Thoracic aorta (tissue), 2 donors: ENCODE results near the gene KRTAP10-5. TPM values are rescaled to one million over a fixed set of nuclear protein-coding genes. Genes with fewer than 3 reads are reported as not detected.

Source experiments
- ATAC-seq: fragments of 150-250 bp; one replicate; pipeline ENCODE4 v1.8.0; 2017; ENCODE audit warnings: low read depth; ENCODE audit not compliant: insufficient number of reproducible peaks, low FRiP score
- DNase-seq: peaks from one replicate; pipeline ENCODE4 v3.0.0-alpha.2; 2020; ENCODE audit warnings: low spot score
- H3K27ac ChIP-seq, 2 donors: fragments of 200-600 bp; sonication (generic); 1 replicate in 1 of 2; 2 replicates in 1 of 2; pipeline ENCODE4 v1.5.1; 2016; ENCODE audit warnings: mild to moderate bottlenecking in 2 of 2, moderate library complexity in 2 of 2
- H3K27me3 ChIP-seq: fragments of 200-600 bp; sonication (generic); replicated peaks from 2 replicates; pipeline ENCODE4 v1.6.0; 2016; ENCODE audit warnings: mild to moderate bottlenecking; ENCODE audit not compliant: insufficient read depth
- H3K36me3 ChIP-seq: fragments of 200-600 bp; sonication (generic); one replicate; pipeline ENCODE4 v1.5.1; 2016
- H3K4me1 ChIP-seq, 2 donors: fragments of 200-600 bp; sonication (generic); 1 replicate in 1 of 2; 2 replicates in 1 of 2; pipeline versions ENCODE4 v1.5.1 to v1.6.0; 2016; ENCODE audit warnings: low read depth in 2 of 2, mild to moderate bottlenecking in 1 of 2; ENCODE audit not compliant: control insufficient read depth in 1 of 2
- H3K4me3 ChIP-seq: fragments of 200-600 bp; sonication (generic); 2 replicates; pipeline ENCODE4 v1.5.1; 2016; ENCODE audit warnings: mild to moderate bottlenecking
- H3K9me3 ChIP-seq: fragments of 200-600 bp; sonication (generic); 2 replicates; pipeline ENCODE4 v1.5.1; 2016
- CTCF ChIP-seq: fragments of 200-600 bp; sonication (generic); IDR thresholded peaks from one replicate; pipeline ENCODE4 v1.5.1; 2019; ENCODE audit warnings: antibody characterized with exemption
- total RNA-seq, 2 donors: library from RNA; depleted of rRNA; stranded (reverse); fragments of >200 nt; gene quantifications; one replicate each; pipeline versions ENCODE4 v1.1.0 to v1.2.3, GENCODE V29; 2016

Gene KRTAP10-5
- total RNA-seq, 2 donors from 2014 or later, result not detected

GRCh38 chr21:44569861-44570517, 10.4 kb downstream of the KRTAP10-5 start:
- H3K36me3 ChIP-seq, result no peaks in the 10 kb centered on the region
- H3K27ac ChIP-seq, result no peak overlapping the region
- no peak for TF ChIP-seq CTCF
- no peaks in the 10 kb centered on the region for H3K9me3 ChIP-seq
- H3K27me3 ChIP-seq, result no peaks in the 10 kb centered on the region
- H3K4me1 ChIP-seq, result no peaks in the 10 kb centered on the region
- DNase-seq (no peak), ATAC-seq (no peak)
- H3K4me3 ChIP-seq, result no peak overlapping the region

DNA sequence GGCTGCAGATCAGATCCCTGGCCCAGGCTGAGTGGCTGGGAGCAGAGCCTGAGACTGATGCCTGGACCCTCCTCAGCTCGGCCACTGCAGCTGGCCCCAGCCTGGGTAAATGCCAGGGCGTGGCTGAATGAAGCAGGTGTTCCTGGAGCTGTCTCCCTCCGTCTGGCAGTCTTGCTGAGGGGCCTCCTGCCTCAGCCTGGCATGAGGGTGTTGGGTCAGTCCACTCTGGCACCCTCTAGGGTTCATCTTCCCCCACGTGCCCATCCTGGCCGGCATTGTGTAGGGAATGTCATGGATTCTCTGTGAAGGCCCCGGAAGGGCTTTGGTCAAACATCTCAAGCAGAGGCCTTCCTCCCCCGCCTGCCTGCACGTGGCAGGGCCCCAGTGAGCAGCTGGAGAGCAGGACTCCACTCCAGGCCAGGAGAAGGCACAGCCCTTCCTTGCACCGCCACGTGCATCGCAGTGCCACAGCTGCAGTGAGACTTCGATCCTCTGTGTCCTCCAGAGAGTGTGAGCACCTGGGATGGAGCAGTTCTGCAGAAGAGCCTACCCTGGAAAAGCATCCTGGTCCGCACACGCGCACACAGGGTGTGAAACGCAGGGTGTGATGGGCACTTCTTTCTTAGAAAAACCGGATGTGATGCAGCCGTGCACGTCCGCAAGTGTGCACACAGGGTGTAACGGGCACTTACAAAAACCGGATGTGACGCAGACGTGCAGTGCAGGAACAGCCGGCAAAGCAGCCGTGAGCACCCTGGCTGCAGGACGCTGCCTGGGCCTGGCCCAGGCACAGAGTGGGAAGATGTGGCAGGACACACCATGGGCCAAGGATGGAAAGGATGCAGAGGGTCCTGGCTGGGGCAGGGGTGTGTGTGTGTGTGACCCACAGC, 11.5 kb downstream of the KRTAP10-5 start:
- H3K4me1 ChIP-seq, result no peaks in the 10 kb centered on the region
- no peak for TF ChIP-seq CTCF
- no peak overlapping the region for H3K4me3 ChIP-seq
- DNase-seq (no peak), ATAC-seq (no peak)
- H3K36me3 ChIP-seq, result no peaks in the 10 kb centered on the region
- H3K9me3 ChIP-seq, result no peaks in the 10 kb centered on the region
- H3K27ac ChIP-seq, result no peak overlapping the region
- no peaks in the 10 kb centered on the region for H3K27me3 ChIP-seq

- no peak overlapping the region for H3K27ac ChIP-seq
- no peaks in the 10 kb centered on the region for H3K27me3 ChIP-seq
- no peak overlapping the region for H3K4me3 ChIP-seq
- H3K4me1 ChIP-seq, result no peaks in the 10 kb centered on the region
- no peaks in the 10 kb centered on the region for H3K36me3 ChIP-seq
- no peak for TF ChIP-seq CTCF
- DNase-seq (no peak), ATAC-seq (no peak)
- H3K9me3 ChIP-seq, result no peaks in the 10 kb centered on the region
These were observed 12.1 kb downstream of the KRTAP10-5 start for GRCh38 chr21:44568261-44568660.

DNA sequence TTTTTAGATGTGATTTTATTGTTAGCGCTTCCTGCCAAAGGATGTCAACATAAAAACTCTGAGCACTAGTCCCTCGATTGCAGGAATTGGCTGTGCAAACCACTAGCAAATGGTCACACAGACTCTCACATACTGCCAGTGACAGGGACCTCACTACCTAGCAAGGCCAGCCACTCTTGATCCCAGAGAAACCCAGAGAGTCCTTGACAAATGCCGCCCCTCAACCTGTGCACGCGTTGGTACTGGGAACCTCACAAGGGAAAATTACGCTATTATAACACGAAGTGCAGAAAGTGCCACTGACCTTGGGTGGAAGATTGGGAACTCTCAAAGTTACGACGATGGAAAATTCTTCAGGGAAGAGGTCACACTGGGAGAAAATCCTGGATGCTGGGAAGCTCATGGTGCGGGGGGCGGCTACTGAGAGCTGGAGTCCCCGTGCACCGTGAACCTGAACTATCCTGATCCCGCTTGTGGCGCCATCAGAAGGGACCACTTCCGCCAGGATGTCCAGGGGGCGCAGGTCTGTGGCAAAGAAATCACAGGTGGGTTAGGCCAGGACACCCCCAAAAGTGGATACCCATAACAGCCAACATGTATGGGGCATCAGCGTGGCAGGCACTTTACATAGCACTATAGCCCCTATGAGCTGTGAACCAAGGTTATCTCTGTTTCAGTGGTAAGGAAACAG, 12.8 kb downstream of the KRTAP10-5 start:
- Histone ChIP-seq H3K9me3 (peaks cover 2% of the 10 kb centered on the region), H3K27me3 (no peaks in the 10 kb centered on the region), H3K27ac (no peak overlapping the region), H3K4me3 (no peak overlapping the region), H3K36me3 (no peaks in the 10 kb centered on the region), H3K4me1 (no peaks in the 10 kb centered on the region)
- DNase-seq (no peak), ATAC-seq (no peak)
- TF ChIP-seq CTCF, result no peak

DNA sequence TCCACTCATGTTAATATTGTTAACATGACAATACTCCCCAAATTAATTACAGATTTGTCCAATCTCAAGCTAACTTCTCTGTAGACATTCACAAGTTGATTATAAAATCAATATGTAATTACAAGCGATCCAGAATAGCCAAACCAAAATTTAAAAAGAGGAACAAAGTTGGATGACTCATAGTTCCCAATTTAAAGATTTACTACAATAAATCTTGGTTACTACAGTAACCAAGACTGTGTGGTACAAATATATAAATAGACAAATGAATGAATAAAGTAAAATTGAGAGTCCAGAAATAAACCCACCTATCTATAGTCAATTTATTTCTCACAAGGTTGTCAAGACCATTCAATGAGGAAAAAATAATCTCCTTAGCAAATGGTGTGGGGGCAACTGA, 14.0 kb downstream of the KRTAP10-5 start:
- Histone ChIP-seq H3K36me3 (no peaks in the 10 kb centered on the region), H3K27me3 (no peaks in the 10 kb centered on the region), H3K4me3 (no peak overlapping the region), H3K9me3 (peaks cover 5% of the 10 kb centered on the region), H3K27ac (no peak overlapping the region), H3K4me1 (no peaks in the 10 kb centered on the region)
- ATAC-seq (no peak), DNase-seq (no peak)
- TF ChIP-seq CTCF, result no peak
